Measurements from ENCODE around the gene NR6A1.
A peak's percentile ranks its signal among the peaks of the same experiment; 100 is the strongest.

Gene NR6A1

DNA sequence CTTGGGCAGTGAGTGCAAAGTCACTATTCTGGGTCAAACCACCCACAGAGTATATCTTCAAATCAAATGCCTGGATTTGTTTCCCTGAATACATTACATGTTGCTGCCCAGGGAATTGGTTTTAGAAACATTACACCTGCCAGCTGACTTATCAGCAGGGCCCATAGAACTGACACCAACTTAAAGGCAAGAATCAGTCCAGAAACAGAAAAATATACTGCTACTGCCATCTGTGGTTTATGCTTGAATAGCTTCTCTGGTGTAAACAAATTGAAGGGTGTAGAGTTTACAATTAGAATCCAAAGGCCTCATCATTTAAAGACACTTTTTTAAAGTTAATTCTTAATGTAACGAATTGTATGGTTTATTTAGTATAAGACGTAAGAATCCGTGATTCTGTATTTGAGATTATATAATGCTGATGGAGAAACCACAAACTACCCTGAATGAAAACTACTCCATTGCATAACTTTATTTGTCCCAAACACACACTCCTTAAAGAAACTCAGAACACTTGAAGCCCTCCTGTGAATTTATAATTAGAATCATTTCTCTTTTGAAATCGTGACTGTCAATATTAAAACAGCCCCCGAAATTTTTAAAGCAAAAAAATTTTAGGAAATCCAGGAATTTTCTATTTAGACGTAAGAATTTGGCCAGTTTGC is 6.2 kb downstream of the NR6A1 start:
- Histone ChIP-seq H3K27ac (ENCODE audit: low read depth, low read length) (no peak overlapping the region), H3K79me2 (ENCODE audit: control insufficient read depth, low read length) (peaks cover 71% of the 10 kb centered on the region), H3K9me3 (ENCODE audit: control insufficient read depth, insufficient read depth, low read length) (no peaks in the 10 kb centered on the region), H3F3A (ENCODE audit: control insufficient read depth, insufficient read depth) (peaks cover 3% of the 10 kb centered on the region; the same call in 1 of the 2 replicates), H3K4me2 (ENCODE audit: low read length) (peak overlapping the region; percentile 47), H3K27me3 (ENCODE audit: control insufficient read depth, low read length) (peaks cover 12% of the 10 kb centered on the region), H3K4me3 (ENCODE audit: low read length) (peak overlapping the region; percentile 0), H3K9me2 (replicated peaks; ENCODE audit: control insufficient read depth, low read length) (no peaks in the 10 kb centered on the region), H3K4me1 (ENCODE audit: control insufficient read depth, low read length) (peaks cover 60% of the 10 kb centered on the region), H3K36me3 (ENCODE audit: control insufficient read depth, low read length) (no peaks in the 10 kb centered on the region), H4K20me1 (ENCODE audit: control insufficient read depth, insufficient read depth, low read depth, low read length) (0 out of 2 replicates have a peak, but pooled peaks cover 5% of the 10 kb centered on the region)
- TF ChIP-seq, protein P1, sequence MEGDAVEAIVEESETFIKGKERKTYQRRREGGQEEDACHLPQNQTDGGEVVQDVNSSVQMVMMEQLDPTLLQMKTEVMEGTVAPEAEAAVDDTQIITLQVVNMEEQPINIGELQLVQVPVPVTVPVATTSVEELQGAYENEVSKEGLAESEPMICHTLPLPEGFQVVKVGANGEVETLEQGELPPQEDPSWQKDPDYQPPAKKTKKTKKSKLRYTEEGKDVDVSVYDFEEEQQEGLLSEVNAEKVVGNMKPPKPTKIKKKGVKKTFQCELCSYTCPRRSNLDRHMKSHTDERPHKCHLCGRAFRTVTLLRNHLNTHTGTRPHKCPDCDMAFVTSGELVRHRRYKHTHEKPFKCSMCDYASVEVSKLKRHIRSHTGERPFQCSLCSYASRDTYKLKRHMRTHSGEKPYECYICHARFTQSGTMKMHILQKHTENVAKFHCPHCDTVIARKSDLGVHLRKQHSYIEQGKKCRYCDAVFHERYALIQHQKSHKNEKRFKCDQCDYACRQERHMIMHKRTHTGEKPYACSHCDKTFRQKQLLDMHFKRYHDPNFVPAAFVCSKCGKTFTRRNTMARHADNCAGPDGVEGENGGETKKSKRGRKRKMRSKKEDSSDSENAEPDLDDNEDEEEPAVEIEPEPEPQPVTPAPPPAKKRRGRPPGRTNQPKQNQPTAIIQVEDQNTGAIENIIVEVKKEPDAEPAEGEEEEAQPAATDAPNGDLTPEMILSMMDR (IDR thresholded peaks at IDR 0.05; ENCODE audit: low read depth, low read length, poor library complexity, severe bottlenecking), result peak; percentile 39
- no peak for TF ChIP-seq EZH2phosphoT487 (IDR thresholded peaks at IDR 0.05; ENCODE audit: borderline replicate concordance, low read length)

DNA sequence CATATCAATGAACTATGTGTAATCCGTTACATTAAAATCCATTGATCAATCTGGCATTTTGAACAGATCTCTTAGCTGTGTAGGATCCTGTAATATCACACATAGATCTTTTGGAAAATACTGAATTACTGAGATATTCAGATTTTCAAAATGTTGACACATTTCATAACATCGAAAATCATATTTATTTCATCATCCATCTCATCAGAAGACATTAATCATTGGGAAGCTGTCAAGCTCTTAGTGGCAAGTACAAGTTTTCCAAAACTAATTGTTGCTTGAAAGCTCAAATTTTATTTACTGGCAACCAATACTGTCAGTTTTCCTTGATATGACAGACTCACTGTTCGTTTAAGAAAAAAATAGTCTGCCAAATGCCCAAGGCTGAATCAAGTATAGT is 8.5 kb downstream of the NR6A1 start:
- Histone ChIP-seq H3K4me1 (ENCODE audit: control insufficient read depth, low read length) (peaks cover 54% of the 10 kb centered on the region), H3K4me3 (ENCODE audit: low read length) (no peak overlapping the region), H3F3A (ENCODE audit: control insufficient read depth, insufficient read depth) (no peaks in the 10 kb centered on the region), H3K36me3 (ENCODE audit: control insufficient read depth, low read length) (no peaks in the 10 kb centered on the region), H3K79me2 (ENCODE audit: control insufficient read depth, low read length) (peaks cover 67% of the 10 kb centered on the region), H3K9me3 (ENCODE audit: control insufficient read depth, insufficient read depth, low read length) (no peaks in the 10 kb centered on the region), H3K9me2 (replicated peaks; ENCODE audit: control insufficient read depth, low read length) (no peaks in the 10 kb centered on the region), H3K27ac (ENCODE audit: low read depth, low read length) (no peak overlapping the region), H3K4me2 (ENCODE audit: low read length) (no peak overlapping the region), H3K27me3 (ENCODE audit: control insufficient read depth, low read length) (no peaks in the 10 kb centered on the region; the same call in 1 of the 2 replicates), H4K20me1 (ENCODE audit: control insufficient read depth, insufficient read depth, low read depth, low read length) (0 out of 2 replicates have a peak, but pooled peaks cover 5% of the 10 kb centered on the region)
- TF ChIP-seq EZH2phosphoT487 (IDR thresholded peaks at IDR 0.05; ENCODE audit: borderline replicate concordance, low read length), result no peak
- TF ChIP-seq, protein P1 (IDR thresholded peaks at IDR 0.05; ENCODE audit: low read depth, low read length, poor library complexity, severe bottlenecking), result no peak

DNA sequence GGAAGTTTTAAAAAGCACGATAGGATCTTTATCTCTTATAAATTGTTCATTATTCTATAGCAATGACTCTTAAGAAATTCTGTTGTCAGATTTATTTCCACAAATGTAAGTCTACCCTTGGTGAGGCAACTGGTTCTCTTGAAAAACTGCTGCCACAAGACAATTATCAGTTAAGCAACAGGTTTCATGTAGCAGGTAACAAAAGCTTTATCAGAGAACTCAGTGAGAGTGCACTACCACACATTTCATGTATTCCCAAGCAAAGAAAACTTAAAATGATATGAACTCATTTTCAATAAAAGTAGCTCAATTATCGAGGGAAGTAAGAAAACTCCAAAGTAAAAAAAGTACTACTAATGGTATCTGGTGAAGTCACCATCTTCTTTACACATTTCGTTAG is 9.4 kb downstream of the NR6A1 start:
- Histone ChIP-seq H3K4me1 (ENCODE audit: control insufficient read depth, low read length) (peaks cover 46% of the 10 kb centered on the region), H3K4me3 (ENCODE audit: low read length) (no peak overlapping the region), H3K27me3 (ENCODE audit: control insufficient read depth, low read length) (no peaks in the 10 kb centered on the region; the same call in 1 of the 2 replicates), H3K79me2 (ENCODE audit: control insufficient read depth, low read length) (peaks cover 64% of the 10 kb centered on the region), H3K27ac (ENCODE audit: low read depth, low read length) (no peak overlapping the region), H3K4me2 (ENCODE audit: low read length) (no peak overlapping the region), H3K9me3 (ENCODE audit: control insufficient read depth, insufficient read depth, low read length) (no peaks in the 10 kb centered on the region), H4K20me1 (ENCODE audit: control insufficient read depth, insufficient read depth, low read depth, low read length) (0 out of 2 replicates have a peak, but pooled peaks cover 5% of the 10 kb centered on the region), H3K9me2 (replicated peaks; ENCODE audit: control insufficient read depth, low read length) (no peaks in the 10 kb centered on the region), H3K36me3 (ENCODE audit: control insufficient read depth, low read length) (no peaks in the 10 kb centered on the region), H3F3A (ENCODE audit: control insufficient read depth, insufficient read depth) (no peaks in the 10 kb centered on the region)
- TF ChIP-seq EZH2phosphoT487 (IDR thresholded peaks at IDR 0.05; ENCODE audit: borderline replicate concordance, low read length), result no peak

DNA sequence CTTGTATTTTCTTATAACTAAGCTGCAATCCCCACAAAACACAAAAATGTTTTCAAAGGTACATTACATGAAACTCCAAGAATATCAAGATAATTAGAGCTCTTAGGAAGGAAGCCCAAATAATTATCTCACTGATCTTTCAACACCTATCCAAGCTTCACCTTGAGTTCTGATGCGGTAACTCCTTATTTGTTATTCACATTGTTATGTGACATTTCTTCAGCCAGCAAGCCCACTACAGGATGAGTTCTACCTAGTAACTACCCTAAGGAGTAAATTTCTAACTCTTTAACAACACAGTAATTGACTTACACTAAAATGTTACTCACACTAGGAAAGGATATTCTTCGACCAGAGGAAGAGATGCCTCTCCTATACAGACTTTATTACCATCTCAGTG is 9.9 kb downstream of the NR6A1 start:
- no peaks in the 10 kb centered on the region for H3F3A ChIP-seq (ENCODE audit: control insufficient read depth, insufficient read depth)
- peaks cover 41% of the 10 kb centered on the region for H3K4me1 ChIP-seq (ENCODE audit: control insufficient read depth, low read length)
- H3K9me3 ChIP-seq (ENCODE audit: control insufficient read depth, insufficient read depth, low read length), result no peaks in the 10 kb centered on the region
- no peak overlapping the region for H3K4me3 ChIP-seq (ENCODE audit: low read length)
- H3K9me2 ChIP-seq (replicated peaks; ENCODE audit: control insufficient read depth, low read length), result no peaks in the 10 kb centered on the region
- TF ChIP-seq, protein P1 (IDR thresholded peaks at IDR 0.05; ENCODE audit: low read depth, low read length, poor library complexity, severe bottlenecking), result no peak
- no peak for TF ChIP-seq EZH2phosphoT487 (IDR thresholded peaks at IDR 0.05; ENCODE audit: borderline replicate concordance, low read length)
- H3K27ac ChIP-seq (ENCODE audit: low read depth, low read length), result no peak overlapping the region
- H3K4me2 ChIP-seq (ENCODE audit: low read length), result no peak overlapping the region
- H3K79me2 ChIP-seq (ENCODE audit: control insufficient read depth, low read length), result peaks cover 61% of the 10 kb centered on the region
- no peaks in the 10 kb centered on the region; the same call in 1 of the 2 replicates for H3K27me3 ChIP-seq (ENCODE audit: control insufficient read depth, low read length)
- 0 out of 2 replicates have a peak, but pooled peaks cover 5% of the 10 kb centered on the region for H4K20me1 ChIP-seq (ENCODE audit: control insufficient read depth, insufficient read depth, low read depth, low read length)
- H3K36me3 ChIP-seq (ENCODE audit: control insufficient read depth, low read length), result no peaks in the 10 kb centered on the region
